Left forelimb (tissue), 1 donor: ENCODE data around the gene SLC7A11.

Source experiments
- DNase-seq: peaks from one replicate; pipeline ENCODE4 v3.0.0-alpha.2; 2018; ENCODE audit warnings: low spot score

Gene SLC7A11

GRCh38 chr4:138242076-138242833 lies at the start of gene SLC7A11:
Gene SLC7A11 (minus strand): TSS chr4:138242349. CDS start chr4:138242069, 280 bp downstream.
- DNase-seq: peak; percentile 71

DNA sequence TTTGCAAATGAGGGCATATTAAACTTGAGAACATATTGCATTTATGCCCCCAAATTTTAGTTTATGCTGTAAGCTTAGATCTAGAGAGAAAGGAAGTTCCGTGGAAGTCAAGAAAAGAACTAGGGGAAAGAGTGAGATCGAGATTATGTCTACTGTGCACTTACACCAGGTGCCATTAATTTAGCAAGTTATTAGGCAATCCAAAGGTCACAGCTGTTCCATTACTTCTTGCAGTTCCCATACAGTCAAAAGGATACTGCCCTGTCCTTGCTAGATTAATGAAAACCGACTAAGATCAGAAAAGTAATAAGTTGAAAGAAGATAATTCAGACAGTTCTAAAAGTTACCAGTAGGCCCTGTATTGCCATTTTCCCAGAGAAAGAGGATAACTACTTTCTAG lies 49.3 kb upstream of the SLC7A11 start:
- DNase-seq: no peak

DNA sequence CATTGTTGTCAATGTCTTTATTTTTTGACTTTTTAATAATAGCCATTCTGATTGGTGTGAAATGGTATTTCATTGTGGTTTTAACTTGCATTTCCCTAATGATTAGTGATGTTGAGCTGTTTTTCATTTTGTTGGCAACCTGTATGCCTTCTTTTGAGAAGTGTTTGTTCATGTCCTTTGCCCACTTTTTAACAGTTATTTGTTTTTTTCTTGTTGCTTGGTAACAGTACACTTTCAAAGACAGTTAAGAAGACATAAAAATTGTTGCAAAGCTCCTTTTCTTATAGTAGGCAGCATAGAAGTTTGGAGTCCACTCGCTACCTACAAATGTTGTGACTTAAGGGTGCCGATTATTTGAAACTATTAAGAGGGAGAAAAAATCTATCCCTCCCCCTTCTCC lies 48.7 kb upstream of the SLC7A11 start:
- DNase-seq: no peak

GRCh38 chr4:138279286-138279685 lies 37.1 kb upstream of the SLC7A11 start:
- no peak for DNase-seq

GRCh38 chr4:138277133-138277532 lies 35.0 kb upstream of the SLC7A11 start:
- DNase-seq: no peak

- DNase-seq: no peak
Observed at GRCh38 chr4:138275963-138276621, 33.9 kb upstream of the SLC7A11 start.

GRCh38 chr4:138275216-138275615 lies 33.1 kb upstream of the SLC7A11 start:
- no peak for DNase-seq

GRCh38 chr4:138269175-138269574 lies 27.0 kb upstream of the SLC7A11 start:
- no peak for DNase-seq

DNA sequence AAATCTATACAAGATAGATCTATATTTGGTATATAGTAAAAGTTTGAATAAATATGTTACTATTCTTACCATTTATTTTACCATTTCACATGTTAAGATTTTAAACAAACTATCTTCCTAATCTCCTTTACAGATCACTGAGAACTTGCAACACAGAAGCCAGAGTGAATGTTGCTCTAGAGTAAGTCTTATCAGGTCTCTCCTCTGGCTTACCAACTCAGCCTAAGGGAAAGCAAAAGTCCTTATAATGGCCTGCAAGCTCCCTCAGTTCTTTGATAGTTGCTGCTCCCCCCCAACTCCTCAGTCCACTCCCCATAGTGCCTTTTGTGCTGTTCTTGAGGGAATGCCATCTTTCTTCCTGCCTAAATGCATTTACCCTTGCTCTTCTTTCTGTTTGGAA lies 25.7 kb upstream of the SLC7A11 start:
- DNase-seq: no peak

- no peak for DNase-seq
Observed at GRCh38 chr4:138266948-138267347, 24.8 kb upstream of the SLC7A11 start.

DNA sequence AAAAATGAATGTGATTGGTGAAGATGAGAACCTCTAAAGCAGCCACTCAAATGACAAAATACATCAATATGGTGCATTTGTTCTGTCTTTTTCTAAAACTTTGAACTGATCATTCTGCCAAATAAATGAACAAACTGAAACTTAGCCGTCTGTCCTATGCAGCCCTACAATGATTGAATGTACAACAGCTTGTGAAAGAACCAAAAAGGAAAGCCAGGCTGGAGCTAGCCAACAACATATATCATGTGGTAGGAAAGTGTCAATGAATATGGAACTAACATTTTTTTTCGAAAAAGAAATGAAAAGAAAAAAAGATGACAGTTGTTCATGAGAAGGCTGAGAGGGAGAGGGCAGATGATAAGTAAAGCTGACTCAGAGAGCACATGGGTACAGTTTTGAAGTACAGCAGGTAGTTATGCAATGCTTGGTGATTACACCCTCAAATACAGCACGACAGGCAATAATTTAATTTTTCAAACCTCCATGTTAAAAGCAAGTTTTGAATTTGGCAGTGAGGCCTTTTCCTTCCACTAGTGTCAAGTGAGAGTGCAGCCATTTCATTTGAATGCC lies 21.2 kb upstream of the SLC7A11 start:
- DNase-seq: no peak

GRCh38 chr4:138262469-138262868 lies 20.3 kb upstream of the SLC7A11 start:
- no peak for DNase-seq

- DNase-seq: no peak
Observed at GRCh38 chr4:138262030-138262429, 19.9 kb upstream of the SLC7A11 start.

DNA sequence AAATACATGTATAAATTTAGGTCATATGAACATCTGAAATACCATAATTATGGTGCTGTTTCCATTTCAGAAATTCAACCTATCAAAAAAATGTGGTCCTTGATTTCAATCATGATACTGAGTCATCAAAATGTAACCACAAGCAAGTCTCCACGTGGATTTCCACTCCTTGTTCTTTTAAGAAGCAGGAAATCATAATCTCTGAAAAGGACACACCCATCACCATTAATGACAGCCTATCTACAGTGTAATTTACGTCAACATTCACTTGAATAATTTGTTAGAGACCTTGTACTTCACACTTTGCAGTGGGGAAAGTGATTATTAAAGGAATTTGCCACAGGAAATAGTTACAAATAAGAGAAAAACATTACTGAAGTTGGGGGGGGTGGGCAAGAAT lies 17.7 kb upstream of the SLC7A11 start:
- DNase-seq: no peak

DNA sequence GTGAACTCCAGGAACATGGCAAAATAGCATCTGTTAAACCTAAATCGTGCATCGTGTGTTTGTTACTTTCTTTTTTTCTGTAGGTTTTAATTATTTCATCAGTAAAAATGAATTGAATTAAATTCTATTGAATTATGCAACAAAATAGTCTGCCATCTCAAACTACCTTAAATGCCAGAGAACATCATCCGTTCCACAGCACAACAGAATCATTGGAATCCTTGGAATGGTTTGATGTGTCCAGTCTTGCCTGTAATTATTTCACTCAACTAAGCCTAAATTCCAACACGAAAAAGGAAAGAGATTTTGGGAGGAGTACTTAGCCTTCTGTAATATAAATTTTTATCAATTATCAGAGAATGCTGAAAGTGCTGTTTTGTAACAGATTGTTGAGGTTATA lies 17.1 kb upstream of the SLC7A11 start:
- no peak for DNase-seq

- no peak for DNase-seq
Observed at GRCh38 chr4:138256608-138257007, 14.5 kb upstream of the SLC7A11 start.

GRCh38 chr4:138255917-138256597 lies 13.9 kb upstream of the SLC7A11 start:
- DNase-seq: no peak

DNA sequence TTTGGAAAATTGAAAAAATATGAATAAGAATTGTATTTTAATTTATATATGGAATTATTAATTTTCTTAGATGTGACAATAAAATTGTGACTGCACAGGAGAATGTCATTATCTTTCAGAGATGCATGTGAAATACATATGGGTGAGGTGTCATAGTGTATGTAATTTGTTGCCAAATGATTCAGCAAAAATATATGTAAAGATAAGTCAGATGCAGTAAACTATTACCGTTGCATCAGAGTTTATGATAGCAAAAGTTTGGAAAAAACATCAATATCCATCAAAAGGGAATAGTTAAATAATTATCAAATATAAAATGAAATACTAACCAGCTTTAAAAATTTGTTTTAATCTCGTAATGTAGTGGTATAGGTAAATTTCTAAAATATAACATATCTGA lies 10.4 kb upstream of the SLC7A11 start:
- no peak for DNase-seq

DNA sequence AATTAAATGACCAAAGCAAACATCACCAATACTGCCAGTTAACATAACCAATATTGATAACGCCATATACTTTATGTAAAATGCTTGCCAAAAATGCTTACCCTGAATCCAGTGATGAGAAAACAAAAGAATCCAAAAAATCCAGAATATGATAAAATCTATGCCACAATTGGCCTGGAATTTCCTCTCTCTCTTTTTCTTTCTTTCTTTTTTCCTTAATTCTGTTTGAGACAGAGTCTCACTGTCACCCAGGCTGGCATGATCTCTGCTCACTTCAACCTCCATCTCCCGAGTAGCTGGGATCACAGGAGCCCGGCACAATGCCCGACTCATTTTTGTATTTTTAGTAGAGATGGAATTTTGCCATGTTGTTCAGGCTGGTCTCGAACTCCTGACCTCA lies 9.8 kb upstream of the SLC7A11 start:
- DNase-seq: no peak

DNA sequence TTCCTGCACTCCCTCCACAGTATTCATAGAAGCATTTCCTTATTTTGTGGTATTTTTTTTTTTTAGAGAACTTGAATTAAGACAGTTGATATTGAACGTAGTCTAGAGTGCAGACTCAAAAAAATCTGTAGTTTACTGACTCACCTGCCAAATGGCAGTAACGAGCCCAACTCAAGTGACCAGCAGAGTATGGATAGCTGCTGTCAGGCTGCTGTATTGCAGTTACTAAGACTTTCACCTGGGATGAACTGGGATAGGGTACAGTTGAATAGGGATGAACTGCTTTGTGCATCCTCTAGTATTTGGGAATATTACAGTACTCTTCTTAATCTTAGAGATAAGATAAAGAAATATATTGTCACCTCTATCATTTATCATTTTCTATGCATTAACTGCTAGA lies 7.0 kb upstream of the SLC7A11 start:
- no peak for DNase-seq

DNA sequence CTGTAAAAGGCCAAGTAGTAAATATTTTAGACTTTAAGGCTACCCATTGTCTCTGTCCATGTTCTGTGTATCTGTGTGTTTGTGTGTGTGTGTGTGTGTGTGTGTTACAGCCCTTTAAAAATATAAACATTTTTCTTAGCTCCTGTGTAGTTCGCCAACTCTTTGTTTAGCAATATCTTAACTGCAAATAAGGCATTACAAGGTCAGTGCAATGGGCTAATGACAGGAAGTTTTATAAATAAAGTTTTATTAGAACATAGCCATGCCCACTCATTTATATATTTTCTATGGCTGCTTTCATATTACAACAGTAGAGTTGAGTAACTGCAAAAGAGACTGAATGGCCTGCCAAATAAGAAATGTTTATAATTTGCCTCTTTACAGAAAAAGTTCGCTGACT lies 5.9 kb upstream of the SLC7A11 start:
- no peak for DNase-seq

DNA sequence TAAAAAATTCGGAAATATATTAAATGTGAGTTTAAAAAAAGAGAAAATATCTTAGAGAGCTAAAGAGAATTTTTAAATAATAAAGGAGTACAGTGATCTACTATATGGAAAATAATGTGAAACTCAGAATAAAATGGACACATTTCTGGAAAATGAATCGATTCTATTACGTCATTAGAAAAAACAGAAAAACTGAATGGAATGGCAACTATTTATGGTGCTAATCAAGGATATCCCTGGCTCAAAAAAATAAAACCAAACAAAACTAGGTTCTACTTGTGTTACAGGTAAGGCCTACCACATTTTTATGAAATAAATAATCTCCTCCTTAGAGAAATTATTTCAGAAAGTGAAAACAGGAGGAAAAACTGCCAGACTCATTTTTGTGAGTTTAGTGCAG lies 5.5 kb upstream of the SLC7A11 start:
- no peak for DNase-seq

DNA sequence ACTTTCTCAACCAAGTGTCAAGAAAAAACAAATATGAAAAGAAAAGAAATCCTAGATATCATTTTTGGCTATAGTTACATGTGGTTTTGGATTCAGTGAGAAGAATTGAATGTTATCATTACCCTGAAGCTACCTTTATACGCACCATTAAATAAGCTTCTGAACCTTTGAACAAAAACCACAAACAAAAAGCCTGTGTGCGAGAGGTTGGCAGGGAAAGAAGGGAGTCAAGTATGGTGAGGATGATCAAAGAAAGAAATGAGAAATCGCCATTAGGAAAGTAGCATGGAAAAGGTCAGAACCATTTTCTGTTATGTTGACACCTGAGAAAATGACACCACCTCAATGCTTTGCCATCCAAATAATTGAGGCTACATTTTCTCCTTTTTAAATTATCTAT lies 1.2 kb upstream of the SLC7A11 start:
- DNase-seq: no peak
